Upper lobe of left lung (tissue), 6 donors: Measurements from ENCODE around the gene HFM1. TPM values are rescaled to one million over a fixed set of nuclear protein-coding genes. Genes with fewer than 3 reads are reported as not detected.

Experiments
- ATAC-seq, 2 donors: fragments of 200-7000 bp; cut with Tn5 transposase; one replicate each; pipeline ENCODE4 v1.9.1; 2022; ENCODE audit warnings: mild to moderate bottlenecking in 2 of 2, moderate library complexity in 2 of 2; ENCODE audit not compliant: low FRiP score in 2 of 2
- DNase-seq, 2 donors: peaks; one replicate each; pipeline ENCODE4 v3.0.0-alpha.2; 2019 to 2020
- H3K27ac ChIP-seq, 4 donors: fragments of 200-600 bp; sonication (generic); one replicate each; pipeline ENCODE4 v1.5.1; 2016 to 2019
- H3K27me3 ChIP-seq, 4 donors: fragments of 200-600 bp; sonication (generic); one replicate each; pipeline ENCODE4 v1.5.1; 2017 to 2019
- H3K36me3 ChIP-seq, 4 donors: fragments of 200-600 bp; sonication (generic); one replicate each; pipeline ENCODE4 v1.5.1; 2016 to 2019
- H3K4me1 ChIP-seq, 4 donors: fragments of 200-600 bp; sonication (generic); one replicate each; pipeline ENCODE4 v1.5.1; 2018 to 2019
- H3K4me3 ChIP-seq, 4 donors: fragments of 200-600 bp; sonication (generic); one replicate each; pipeline ENCODE4 v1.5.1; 2017 to 2019; ENCODE audit warnings: mild to moderate bottlenecking in 2 of 4, moderate library complexity in 1 of 4
- H3K9me3 ChIP-seq, 4 donors: fragments of 200-600 bp; sonication (generic); one replicate each; pipeline ENCODE4 v1.5.1; 2018 to 2019
- EP300 ChIP-seq, 4 donors: sonication (generic); formaldehyde crosslinking; IDR thresholded peaks; one replicate each; pipeline ENCODE4 v1.5.1; 2017; ENCODE audit warnings: antibody characterized with exemption in 4 of 4, control low read depth in 2 of 4
- POLR2A ChIP-seq, 4 donors: fragments of 450-650 bp; IDR thresholded peaks; one replicate each; pipeline ENCODE4 v1.5.1; 2016 to 2017; ENCODE audit warnings: antibody characterized with exemption in 4 of 4, mild to moderate bottlenecking in 2 of 4
- POLR2AphosphoS5 ChIP-seq, 2 donors: sonication (generic); formaldehyde crosslinking; IDR thresholded peaks; one replicate each; pipeline ENCODE4 v1.5.1; 2017; ENCODE audit warnings: antibody characterized with exemption in 2 of 2
- WGBS, 2 donors: methylation state at CpG; one replicate each; pipeline ENCODE4 v1.1.5; 2017 to 2018; 5-methylcytosine and 5-hydroxymethylcytosine counted together
- small RNA-seq, 4 donors: library from RNA; depleted of rRNA; stranded (forward); fragments of <200 nt; gene quantifications; one replicate each; pipeline ENCODE3, GENCODE V24; 2016
- total RNA-seq, 6 donors: library from RNA; depleted of rRNA in 4 of 6; stranded (reverse); fragments of >200 nt in 4 of 6; gene quantifications; one replicate each; pipeline versions ENCODE4 v1.1.0 to v1.2.1, GENCODE V29; 2016 to 2021
- TF ChIP-seq, protein P1 (sequence below), 6 experiments: fragments of 450-650 bp in 4 of 6; fragments of 200-600 bp in 2 of 6; sonication (generic) in 2 of 6; IDR thresholded peaks; one replicate each; pipeline ENCODE4 v1.5.1; 2016 to 2019; ENCODE audit warnings: antibody characterized with exemption in 6 of 6
- donor health status: DM: no; HTN: no; CAD: no; lungs with moderate emphysema.
- donor health status: DM: no; HTN: yes; CAD: no; lungs with severe emphysema.

Gene HFM1
- total RNA-seq, 6 donors from 2014 or later, result 0.30 to 3.4 (median 0.77) TPM; not detected in 1

DNA sequence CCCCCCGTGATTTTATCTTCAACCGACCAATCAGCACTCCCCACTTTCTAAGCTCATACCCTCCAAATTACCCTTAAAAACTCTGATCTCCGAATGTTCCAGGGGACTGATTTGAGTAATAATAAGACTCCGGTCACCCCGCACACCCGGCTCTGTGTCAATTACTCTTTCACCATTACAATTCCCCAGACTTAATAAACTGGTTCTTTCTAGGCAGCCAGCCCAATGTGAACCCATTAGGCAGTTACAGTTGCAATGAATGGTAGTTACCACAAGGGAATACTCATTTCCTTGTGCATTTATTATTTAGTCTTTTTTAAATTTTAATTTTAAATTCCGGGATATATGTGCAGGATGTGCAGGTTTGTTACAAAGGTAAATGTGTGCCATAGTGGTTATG is 177.9 kb downstream of the HFM1 start:
- 91 to 93% methylated on average over 7 of the region's 7 CpGs for WGBS, 2 donors
- no peak overlapping the region for H3K4me3 ChIP-seq
- no peak for TF ChIP-seq POLR2AphosphoS5 (IDR thresholded peaks at IDR 0.05)
- TF ChIP-seq, protein P1, sequence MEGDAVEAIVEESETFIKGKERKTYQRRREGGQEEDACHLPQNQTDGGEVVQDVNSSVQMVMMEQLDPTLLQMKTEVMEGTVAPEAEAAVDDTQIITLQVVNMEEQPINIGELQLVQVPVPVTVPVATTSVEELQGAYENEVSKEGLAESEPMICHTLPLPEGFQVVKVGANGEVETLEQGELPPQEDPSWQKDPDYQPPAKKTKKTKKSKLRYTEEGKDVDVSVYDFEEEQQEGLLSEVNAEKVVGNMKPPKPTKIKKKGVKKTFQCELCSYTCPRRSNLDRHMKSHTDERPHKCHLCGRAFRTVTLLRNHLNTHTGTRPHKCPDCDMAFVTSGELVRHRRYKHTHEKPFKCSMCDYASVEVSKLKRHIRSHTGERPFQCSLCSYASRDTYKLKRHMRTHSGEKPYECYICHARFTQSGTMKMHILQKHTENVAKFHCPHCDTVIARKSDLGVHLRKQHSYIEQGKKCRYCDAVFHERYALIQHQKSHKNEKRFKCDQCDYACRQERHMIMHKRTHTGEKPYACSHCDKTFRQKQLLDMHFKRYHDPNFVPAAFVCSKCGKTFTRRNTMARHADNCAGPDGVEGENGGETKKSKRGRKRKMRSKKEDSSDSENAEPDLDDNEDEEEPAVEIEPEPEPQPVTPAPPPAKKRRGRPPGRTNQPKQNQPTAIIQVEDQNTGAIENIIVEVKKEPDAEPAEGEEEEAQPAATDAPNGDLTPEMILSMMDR (IDR thresholded peaks at IDR 0.05), result no peak
- no peak for TF ChIP-seq EP300 (IDR thresholded peaks at IDR 0.05)
- no peaks in the 10 kb centered on the region for H3K27me3 ChIP-seq
- H3K9me3 ChIP-seq, result no peaks in the 10 kb centered on the region
- DNase-seq (no peak), ATAC-seq (no peak)
- no peaks in the 10 kb centered on the region for H3K4me1 ChIP-seq
- H3K27ac ChIP-seq, result no peak overlapping the region
- no peaks in the 10 kb centered on the region for H3K36me3 ChIP-seq

DNA sequence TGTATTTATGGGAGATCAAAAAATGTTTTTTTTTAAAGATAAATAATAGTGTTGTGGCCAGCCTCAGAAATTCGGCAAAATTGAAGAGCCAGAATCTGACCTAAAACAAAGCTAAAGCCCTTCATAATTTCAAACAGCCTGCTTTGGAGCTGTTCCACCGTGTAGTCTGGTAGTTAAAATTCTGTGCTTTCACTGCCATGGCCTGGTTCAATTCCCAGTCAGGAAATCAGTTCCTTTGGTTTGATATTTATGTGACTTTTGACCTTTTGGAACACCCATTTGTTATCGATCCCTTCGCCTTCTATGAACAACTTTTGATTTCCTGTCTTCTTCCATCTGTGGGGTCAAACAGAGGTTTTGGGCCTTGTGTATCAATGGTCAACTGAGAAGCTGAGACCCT is 179.8 kb downstream of the HFM1 start:
- Histone ChIP-seq H3K4me1 (no peaks in the 10 kb centered on the region), H3K36me3 (no peaks in the 10 kb centered on the region), H3K4me3 (no peak overlapping the region), H3K27me3 (no peaks in the 10 kb centered on the region), H3K9me3 (no peaks in the 10 kb centered on the region), H3K27ac (no peak overlapping the region)
- ATAC-seq (no peak), DNase-seq (no peak)
- TF ChIP-seq EP300 (IDR thresholded peaks at IDR 0.05) (no peak), POLR2A (IDR thresholded peaks at IDR 0.05) (no peak), POLR2AphosphoS5 (IDR thresholded peaks at IDR 0.05) (no peak)
- TF ChIP-seq, protein P1 (IDR thresholded peaks at IDR 0.05), result no peak
- WGBS, 2 donors, result 91 to 92% methylated on average over 4 of the region's 4 CpGs

DNA sequence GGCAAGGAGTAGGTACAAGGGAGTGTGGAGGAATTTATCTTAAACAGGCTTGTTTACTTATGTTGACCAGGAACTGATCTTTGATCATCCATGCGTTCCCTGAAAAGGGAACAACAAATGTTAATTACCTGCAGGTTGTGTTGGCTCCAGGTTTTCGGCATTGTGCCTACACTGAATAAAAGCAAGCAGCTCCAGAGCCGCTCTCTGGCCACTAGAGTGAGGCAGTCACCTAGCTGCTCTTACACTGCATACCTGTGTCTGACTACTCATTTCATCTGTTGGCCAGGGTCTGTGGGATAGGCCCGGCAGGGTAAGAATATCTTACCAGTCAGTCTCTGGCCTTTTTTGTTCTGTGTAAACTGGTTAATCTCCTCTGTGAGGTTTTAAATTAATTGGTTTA is 183.6 kb downstream of the HFM1 start:
- DNase-seq (no peak), ATAC-seq (no peak)
- Histone ChIP-seq H3K9me3 (no peaks in the 10 kb centered on the region), H3K4me1 (no peaks in the 10 kb centered on the region), H3K36me3 (no peaks in the 10 kb centered on the region), H3K27ac (no peak overlapping the region), H3K4me3 (no peak overlapping the region), H3K27me3 (no peaks in the 10 kb centered on the region)
- 92 to 95% methylated on average over 4 of the region's 4 CpGs for WGBS, 2 donors
- TF ChIP-seq, protein P1 (IDR thresholded peaks at IDR 0.05), result no peak
- TF ChIP-seq EP300 (IDR thresholded peaks at IDR 0.05), result no peak
- TF ChIP-seq POLR2AphosphoS5 (IDR thresholded peaks at IDR 0.05), result no peak
- no peak for TF ChIP-seq POLR2A (IDR thresholded peaks at IDR 0.05)

DNA sequence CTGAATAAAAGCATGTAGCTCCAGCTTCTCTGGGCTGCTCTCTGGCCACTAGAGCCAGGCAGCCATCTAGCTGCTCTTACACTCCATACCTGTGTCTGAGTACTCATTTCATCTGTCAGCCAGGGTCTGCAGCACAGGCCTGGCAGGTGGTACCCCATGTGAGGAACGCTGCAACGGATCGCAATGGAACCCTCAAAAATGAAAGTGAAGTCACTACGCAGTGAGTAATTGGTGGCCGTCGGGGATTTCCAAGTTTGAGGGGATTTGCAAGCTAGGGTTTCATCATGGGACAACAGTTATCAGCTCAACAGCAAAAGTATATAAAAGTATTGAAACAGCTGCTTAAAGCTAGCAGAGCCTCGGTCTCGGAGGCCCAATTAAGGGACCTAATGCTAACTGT is 186.7 kb downstream of the HFM1 start:
- H3K9me3 ChIP-seq, result no peaks in the 10 kb centered on the region
- no peaks in the 10 kb centered on the region for H3K4me1 ChIP-seq
- TF ChIP-seq POLR2A (IDR thresholded peaks at IDR 0.05), result no peak
- ATAC-seq, result no peak
- no peaks in the 10 kb centered on the region for H3K36me3 ChIP-seq
- 92 to 96% methylated on average over 7 to 8 of the region's 8 CpGs for WGBS, 2 donors
- no peaks in the 10 kb centered on the region for H3K27me3 ChIP-seq
- H3K27ac ChIP-seq, result no peak overlapping the region
- no peak for DNase-seq
- H3K4me3 ChIP-seq, result no peak overlapping the region

Small RNA genes within 50 kb of the gene (small RNA-seq; reads per million reads assigned to genes)
- 0 reads per million in 4 donors for gene RF00019

Other genes starting within 250 kb of the HFM1 start
- 1 to 10 TPM; 1.6 to 6.2 (median 2.6) TPM for gene CDC7, start 96.0 kb upstream of the HFM1 start, total RNA-seq